Keratinocyte (primary cell): Measurements from ENCODE around the gene RDH13. TPM values are rescaled to one million over a fixed set of nuclear protein-coding genes. Genes with fewer than 3 reads are reported as not detected.

Experiments
- DNase-seq: peaks from one replicate; pipeline ENCODE4 v3.0.0-alpha.2; 2011; ENCODE audit warnings: low read depth, missing footprints, low spot score
- FAIRE-seq: peaks from 2 replicates; lab custom pipeline; 2011; peaks lifted over from hg19 to GRCh38; lab: Jason Lieb, UNC
- H2AFZ ChIP-seq: 2 replicates; pipeline ENCODE4 v1.6.0; 2012; ENCODE audit warnings: low read length, control low read depth, inconsistent platforms; ENCODE audit not compliant: control insufficient read depth
- H3K27ac ChIP-seq: 2 replicates; pipeline ENCODE4 v1.5.1; 2011; ENCODE audit warnings: low read length; ENCODE audit not compliant: control insufficient read depth, insufficient read depth
- H3K27me3 ChIP-seq: 3 replicates; pipeline ENCODE4 v1.6.0; 2011; ENCODE audit warnings: low read length; ENCODE audit not compliant: control insufficient read depth, insufficient read depth; ENCODE audit errors: extremely low read depth
- H3K36me3 ChIP-seq, 2 experiments: 2 replicates in 1 of 2; 3 replicates in 1 of 2; pipeline ENCODE4 v1.5.1; 2011; ENCODE audit warnings: low read length in 2 of 2, mild to moderate bottlenecking in 1 of 2; ENCODE audit not compliant: control insufficient read depth in 2 of 2, insufficient read depth in 2 of 2; ENCODE audit errors: extremely low read depth in 1 of 2
- H3K4me1 ChIP-seq: 3 replicates; pipeline ENCODE4 v1.5.1; 2011; ENCODE audit warnings: low read length; ENCODE audit not compliant: control insufficient read depth, insufficient read depth; ENCODE audit errors: extremely low read depth
- H3K4me2 ChIP-seq: 3 replicates; pipeline ENCODE4 v1.6.0; 2011; ENCODE audit warnings: low read depth, low read length; ENCODE audit not compliant: control insufficient read depth, insufficient read depth; ENCODE audit errors: extremely low read depth
- H3K4me3 ChIP-seq, 3 experiments: fragments of 200-600 bp in 1 of 3; sonication (generic) in 1 of 3; 2 replicates in 2 of 3; 3 replicates in 1 of 3; pipeline ENCODE4 v1.5.1; 2011 to 2016; ENCODE audit warnings: low read length in 3 of 3, mild to moderate bottlenecking in 3 of 3, control low read depth in 2 of 3, inconsistent platforms in 1 of 3, low read depth in 1 of 3, mixed read lengths in 1 of 3, mixed run types in 1 of 3, moderate library complexity in 1 of 3; ENCODE audit not compliant: control insufficient read depth in 2 of 3, insufficient read depth in 2 of 3; ENCODE audit errors: extremely low read depth in 1 of 3
- H3K79me2 ChIP-seq: 2 replicates; pipeline ENCODE4 v1.6.0; 2012; ENCODE audit warnings: low read length; ENCODE audit not compliant: control insufficient read depth, insufficient read depth
- H3K9ac ChIP-seq: 3 replicates; pipeline ENCODE4 v1.6.0; 2011; ENCODE audit warnings: low read length; ENCODE audit not compliant: control insufficient read depth, insufficient read depth; ENCODE audit errors: extremely low read depth
- H3K9me1 ChIP-seq: 3 replicates; pipeline ENCODE4 v1.6.0; 2011; ENCODE audit warnings: low read length; ENCODE audit not compliant: control insufficient read depth, insufficient read depth; ENCODE audit errors: extremely low read depth
- H3K9me3 ChIP-seq: 2 replicates; pipeline ENCODE4 v1.5.1; 2012; ENCODE audit warnings: low read depth, low read length; ENCODE audit not compliant: control insufficient read depth
- H4K20me1 ChIP-seq: 3 replicates; pipeline ENCODE4 v1.6.0; 2011; ENCODE audit warnings: low read length; ENCODE audit not compliant: control insufficient read depth, insufficient read depth; ENCODE audit errors: extremely low read depth
- CTCF ChIP-seq, 3 experiments: IDR thresholded peaks in 1 of 3; conservative IDR thresholded peaks in 1 of 3; optimal IDR thresholded peaks in 1 of 3; 2 replicates in 2 of 3; 3 replicates in 1 of 3; pipeline versions ENCODE3 to v1.5.1; 2011; ENCODE audit warnings: low read length in 3 of 3, mild to moderate bottlenecking in 3 of 3, moderate library complexity in 2 of 3, control low read depth in 1 of 3, inconsistent platforms in 1 of 3; ENCODE audit not compliant: insufficient read depth in 2 of 3; ENCODE audit errors: extremely low read depth in 1 of 3
- EZH2 ChIP-seq: IDR thresholded peaks from one replicate; pipeline ENCODE4 v1.6.1; 2012; ENCODE audit warnings: inconsistent platforms, mild to moderate bottlenecking, low read length, moderate library complexity
- dilution Hi-C: fragments of 300-500 bp; cut with MboI; formaldehyde crosslinking; loops from one replicate; pipeline ENCODE4 v1.7.0; 2020; ENCODE audit warnings: low sequenced_read_pairs; ENCODE audit not compliant: extremely low pct_ligation_motif_present
- polyA plus RNA-seq, 5 experiments: library from polyadenylated mRNA; depleted of rRNA in 3 of 5; stranded (reverse) in 3 of 5; stranded (forward) in 1 of 5; unstranded in 1 of 5; fragments of >200 nt; gene quantifications; 1 replicate in 1 of 5; 2 replicates in 3 of 5; 3 replicates in 1 of 5; pipeline versions ENCODE4 v1.2.1 to v1.2.3, GENCODE V29; 2011 to 2012; ENCODE audit warnings: missing spikeins in 2 of 5, low read depth in 1 of 5, low replicate concordance in 1 of 5

Gene RDH13
- polyA plus RNA-seq, 1 donor (not counting 4 experiments of a cell fraction or from before 2014, with no cell fraction given) = 10.6 TPM

- Histone ChIP-seq H3K4me2 (no peak overlapping the region), H3K27ac (no peak overlapping the region), H3K4me3 (no peak overlapping the region), H3K9me1 (no peaks in the 10 kb centered on the region), H4K20me1 (no peaks in the 10 kb centered on the region), H3K79me2 (peaks cover 14% of the 10 kb centered on the region), H3K36me3 (peaks cover 11 to 16% of the 10 kb centered on the region in 2 experiments), H2AFZ (no peak overlapping the region), H3K4me1 (peaks cover 5% of the 10 kb centered on the region), H3K9ac (no peak overlapping the region), H3K27me3 (no peaks in the 10 kb centered on the region), H3K9me3 (peaks cover 1% of the 10 kb centered on the region)
- TF ChIP-seq CTCF (optimal IDR thresholded peaks at IDR 0.05 in 1 of 3, IDR thresholded peaks at IDR 0.05 in 1 of 3, conservative IDR thresholded peaks at IDR 0.05 in 1 of 3; ENCODE audit: extremely low read depth in 1 of 3, insufficient read depth in 2 of 3, low read length in 3 of 3) = no peak
- no peak for TF ChIP-seq EZH2
- no peak for FAIRE-seq
- DNase-seq = no peak
- dilution Hi-C loops = no loop called here
Measured at GRCh38 chr19:55058781-55059610, 4.0 kb downstream of the RDH13 start.

- Histone ChIP-seq H2AFZ (no peak overlapping the region), H3K4me1 (no peaks in the 10 kb centered on the region), H3K9me1 (no peaks in the 10 kb centered on the region), H3K9ac (no peak overlapping the region), H4K20me1 (no peaks in the 10 kb centered on the region), H3K27ac (no peak overlapping the region), H3K79me2 (peaks cover 9% of the 10 kb centered on the region), H3K4me2 (no peak overlapping the region), H3K4me3 (no peak overlapping the region), H3K9me3 (peaks cover 1% of the 10 kb centered on the region), H3K27me3 (no peaks in the 10 kb centered on the region), H3K36me3 (peaks cover 11 to 23% of the 10 kb centered on the region in 2 experiments)
- no peak for TF ChIP-seq CTCF (optimal IDR thresholded peaks at IDR 0.05 in 1 of 3, IDR thresholded peaks at IDR 0.05 in 1 of 3, conservative IDR thresholded peaks at IDR 0.05 in 1 of 3; ENCODE audit: extremely low read depth in 1 of 3, insufficient read depth in 2 of 3, low read length in 3 of 3)
- no peak for TF ChIP-seq EZH2
- dilution Hi-C loops = no loop called here
- FAIRE-seq = no peak
- no peak for DNase-seq
Measured at GRCh38 chr19:55056827-55057226, 6.1 kb downstream of the RDH13 start.
